NCI-H446 (cell line): ENCODE results near the gene ATG10.
"Not testable (repeated sequence)": the region's sequence is repeated elsewhere in the genome, so short reads cannot be mapped to it uniquely, and the experiment has no call there.

ENCODE experiments used
- DNase-seq, 2 experiments: peaks; one replicate each; lab custom pipeline; 2025; lab: John Stamatoyannopoulos, UW

Gene ATG10

GRCh38 chr5:81982172-81982685 lies 10.4 kb downstream of the ATG10 start:
- not testable (repeated sequence) for DNase-seq

GRCh38 chr5:81983148-81983547 lies 11.3 kb downstream of the ATG10 start:
- DNase-seq, result not testable (repeated sequence)

DNA sequence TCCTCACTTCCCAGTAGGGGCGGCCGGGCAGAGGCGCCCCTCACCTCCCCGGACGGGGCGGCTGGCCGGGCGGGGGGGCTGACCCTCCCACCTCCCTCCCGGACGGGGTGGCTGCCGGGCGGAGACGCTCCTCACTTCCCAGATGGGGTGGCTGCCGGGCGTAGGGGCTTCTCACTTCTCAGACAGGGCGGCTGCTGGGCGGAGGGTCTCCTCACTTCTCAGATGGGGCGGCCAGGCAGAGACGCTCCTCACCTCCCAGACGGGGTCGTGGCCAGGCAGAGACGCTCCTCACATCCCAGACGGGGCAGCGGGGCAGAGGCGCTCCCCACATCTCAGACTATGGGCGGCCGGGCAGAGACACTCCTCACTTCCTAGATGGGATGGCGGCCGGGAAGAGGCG lies 11.7 kb downstream of the ATG10 start:
- not testable (repeated sequence) for DNase-seq

- no peak for DNase-seq
Measured at GRCh38 chr5:81986126-81986525, 14.3 kb downstream of the ATG10 start.

GRCh38 chr5:81989204-81989603 lies 17.4 kb downstream of the ATG10 start:
- no peak for DNase-seq

GRCh38 chr5:81994679-81995078 lies 22.9 kb downstream of the ATG10 start:
- DNase-seq, result no peak

- no peak for DNase-seq
Measured at GRCh38 chr5:81995407-81995806, 23.6 kb downstream of the ATG10 start.

DNA sequence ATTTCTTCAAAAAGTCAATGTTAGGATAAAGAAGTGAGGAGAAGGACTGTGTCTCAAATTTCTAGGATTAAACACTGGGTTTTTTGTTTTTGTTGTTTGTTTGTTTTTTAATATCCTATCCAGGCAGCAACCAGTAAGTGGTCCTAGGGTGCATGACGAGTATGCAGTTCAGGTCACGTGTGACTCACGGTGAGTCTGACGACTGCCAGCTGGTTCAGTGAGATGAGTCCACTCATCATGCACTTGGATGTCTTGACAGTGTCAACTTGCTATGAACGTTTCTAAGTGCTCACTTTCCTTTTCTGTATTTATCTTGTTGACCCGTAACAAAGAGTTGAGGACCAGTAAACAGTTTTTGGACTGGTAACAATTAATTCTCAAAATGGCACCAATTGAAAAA lies 32.7 kb downstream of the ATG10 start:
- DNase-seq, result no peak

GRCh38 chr5:82009869-82010268 lies 38.0 kb downstream of the ATG10 start:
- not testable (repeated sequence) for DNase-seq

GRCh38 chr5:82010696-82011095 lies 38.9 kb downstream of the ATG10 start:
- DNase-seq, result no peak

DNA sequence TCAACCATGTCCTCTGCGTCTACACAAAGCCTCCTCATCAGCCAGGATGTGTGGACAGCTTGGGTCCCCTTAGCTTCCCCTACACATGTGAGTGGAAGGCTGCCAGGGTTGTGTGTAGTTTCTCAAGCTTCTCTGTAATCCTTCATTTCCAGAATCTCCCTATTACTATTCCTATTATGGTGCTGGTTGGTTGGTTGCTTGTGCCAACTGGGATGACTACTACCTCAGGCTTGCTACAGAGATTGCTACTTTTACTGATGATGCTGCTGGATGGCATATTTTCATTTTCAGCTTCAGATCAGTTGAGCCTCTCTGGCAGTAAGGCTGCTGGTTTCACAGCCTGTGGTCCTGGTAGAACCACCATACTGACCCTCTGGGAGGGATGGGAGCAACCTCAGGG lies 39.9 kb downstream of the ATG10 start:
- no peak for DNase-seq

GRCh38 chr5:82014644-82015043 lies 42.8 kb downstream of the ATG10 start:
- not testable (repeated sequence) for DNase-seq

GRCh38 chr5:82018462-82018861 lies 46.6 kb downstream of the ATG10 start:
- peak; percentile 50 to 81 for DNase-seq

- peak in 1 of 2 experiments; percentile 29 for DNase-seq
Measured at GRCh38 chr5:82019342-82020138, 47.7 kb downstream of the ATG10 start.

GRCh38 chr5:82022499-82022898 lies 50.7 kb downstream of the ATG10 start:
- no peak for DNase-seq

- no peak for DNase-seq
Measured at GRCh38 chr5:82023644-82024043, 51.8 kb downstream of the ATG10 start.

GRCh38 chr5:82031220-82032119 lies 59.6 kb downstream of the ATG10 start:
- DNase-seq, result peak in 1 of 2 experiments; percentile 21

DNA sequence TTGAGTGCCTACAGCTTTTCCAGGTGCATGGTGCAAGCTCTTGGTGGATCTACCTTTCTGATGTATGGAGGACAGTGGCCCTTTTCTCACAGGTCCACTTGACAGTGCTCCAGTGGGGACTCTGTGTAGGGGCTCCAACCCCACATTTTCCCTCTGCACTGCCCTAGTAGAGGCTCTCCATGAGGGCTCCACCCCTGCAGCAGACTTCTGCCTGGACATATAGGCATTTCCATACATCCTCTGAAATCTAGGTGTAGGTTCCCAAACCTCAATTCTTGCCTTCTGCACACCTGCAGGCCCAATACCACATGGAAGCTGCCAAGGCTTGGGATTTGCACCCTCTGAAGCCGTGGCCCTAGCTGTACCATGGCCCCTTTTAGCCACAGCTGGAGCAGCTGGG lies 71.1 kb downstream of the ATG10 start:
- DNase-seq, result not testable (repeated sequence)

- DNase-seq, result no peak
Measured at GRCh38 chr5:82044010-82044409, 72.2 kb downstream of the ATG10 start.

DNA sequence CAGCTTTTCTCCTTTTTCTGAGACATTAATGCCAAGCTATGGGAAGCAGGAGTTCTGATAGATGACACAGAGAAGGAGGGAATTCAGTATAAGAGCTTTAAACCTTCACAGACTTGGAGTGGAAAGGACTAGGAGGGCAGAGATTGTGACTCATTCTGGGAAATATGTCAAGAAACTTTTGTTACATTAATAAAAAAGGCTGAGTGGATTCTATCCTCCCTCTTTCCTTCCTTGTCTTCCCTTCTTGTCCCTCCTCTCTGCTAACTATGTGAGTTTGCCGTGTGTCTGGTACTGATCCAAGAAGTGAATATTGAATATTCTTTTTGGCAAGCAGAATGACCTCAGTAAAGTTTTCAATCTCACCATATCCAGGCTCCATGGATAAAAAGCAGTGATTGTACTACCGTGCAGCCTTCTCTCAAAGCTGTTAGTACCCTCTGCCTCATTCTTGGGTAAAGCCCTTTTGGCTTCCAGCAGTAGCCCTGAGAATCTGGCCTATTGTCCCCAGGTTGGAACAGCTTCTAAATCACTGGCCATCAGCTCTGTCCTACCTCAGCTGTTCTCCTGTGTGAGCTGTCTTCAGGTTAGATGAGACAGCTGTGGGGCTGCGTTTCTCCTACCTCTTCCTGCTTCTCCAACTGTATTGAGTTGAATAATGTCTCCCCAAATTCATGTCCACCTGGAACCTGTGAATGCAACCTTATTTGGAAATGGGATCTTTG lies 73.9 kb downstream of the ATG10 start:
- no peak for DNase-seq

- DNase-seq, result peak; percentile 15 to 54
Measured at GRCh38 chr5:82046276-82046647, 74.4 kb downstream of the ATG10 start.

GRCh38 chr5:82050955-82051354 lies 79.1 kb downstream of the ATG10 start:
- no peak for DNase-seq
